Activated naive CD4-positive, alpha-beta T cell treated with anti-CD3 and anti-CD28 coated beads, Interleukin-2, amount 50 U/mL, for 72 hours (primary cell): ENCODE results near the gene ZACN. TPM values are rescaled to one million over a fixed set of nuclear protein-coding genes. Genes with fewer than 3 reads are reported as not detected.

Source experiments
- ATAC-seq, 2 donors: fragments of 150-1000 bp; cut with Tn5 transposase; 2 replicates each; pipeline ENCODE4 v1.10.0; 2021; ENCODE audit warnings: mild to moderate bottlenecking in 2 of 2, moderate library complexity in 2 of 2
- DNase-seq, 2 donors: peaks; one replicate each; pipeline ENCODE4 v3.0.0; 2021 to 2022; ENCODE audit warnings: low spot score in 2 of 2
- H3K27ac Mint-ChIP-seq, 2 donors: one replicate each; pipeline ENCODE4 v1.8.0; 2022; ENCODE audit warnings: mild to moderate bottlenecking in 2 of 2, mixed read lengths in 2 of 2
- H3K36me3 Mint-ChIP-seq, 2 donors: one replicate each; pipeline ENCODE4 v1.8.0; 2022; ENCODE audit warnings: mixed read lengths in 2 of 2
- H3K9me3 Mint-ChIP-seq, 2 donors: one replicate each; pipeline ENCODE4 v1.8.0; 2022; ENCODE audit warnings: mixed read lengths in 2 of 2
- total RNA-seq, 2 donors: library from RNA; stranded (reverse); gene quantifications; one replicate each; pipeline ENCODE4 v1.2.3, GENCODE V29; 2022

Gene ZACN
- total RNA-seq, 2 donors from 2014 or later, result 6.8 to 15.7 TPM

- peak overlapping the region in 1 of 2 donors; percentile 50 for H3K27ac Mint-ChIP-seq
- ATAC-seq (no peak), DNase-seq (no peak)
- no peaks in the 10 kb centered on the region for H3K36me3 Mint-ChIP-seq
- H3K9me3 Mint-ChIP-seq, result no peaks in the 10 kb centered on the region
Measured at GRCh38 chr17:76087531-76087930, 8.5 kb downstream of the ZACN start.

GRCh38 chr17:76088041-76088867 is 9.3 kb downstream of the ZACN start:
- no peaks in the 10 kb centered on the region for H3K36me3 Mint-ChIP-seq
- peak overlapping the region in 1 of 2 donors; percentile 50 for H3K27ac Mint-ChIP-seq
- ATAC-seq, result peak in 1 of 2 donors; percentile 20

GRCh38 chr17:76088868-76089576 is 10.0 kb downstream of the ZACN start:
- ATAC-seq (no peak), DNase-seq (no peak)
- Mint-ChIP-seq H3K27ac (peak overlapping the region in 1 of 2 donors; percentile 23), H3K9me3 (no peaks in the 10 kb centered on the region), H3K36me3 (no peaks in the 10 kb centered on the region)

More at GRCh38 chr17:76088041-76088867, 9.3 kb downstream of the ZACN start:
- H3K9me3 Mint-ChIP-seq, result no peaks in the 10 kb centered on the region
- no peak for DNase-seq

GRCh38 chr17:76089680-76090516 is 10.9 kb downstream of the ZACN start:
- Mint-ChIP-seq H3K27ac (peak overlapping the region in 1 of 2 donors; percentile 9), H3K36me3 (no peaks in the 10 kb centered on the region), H3K9me3 (no peaks in the 10 kb centered on the region)
- DNase-seq (no peak), ATAC-seq (no peak)

DNA sequence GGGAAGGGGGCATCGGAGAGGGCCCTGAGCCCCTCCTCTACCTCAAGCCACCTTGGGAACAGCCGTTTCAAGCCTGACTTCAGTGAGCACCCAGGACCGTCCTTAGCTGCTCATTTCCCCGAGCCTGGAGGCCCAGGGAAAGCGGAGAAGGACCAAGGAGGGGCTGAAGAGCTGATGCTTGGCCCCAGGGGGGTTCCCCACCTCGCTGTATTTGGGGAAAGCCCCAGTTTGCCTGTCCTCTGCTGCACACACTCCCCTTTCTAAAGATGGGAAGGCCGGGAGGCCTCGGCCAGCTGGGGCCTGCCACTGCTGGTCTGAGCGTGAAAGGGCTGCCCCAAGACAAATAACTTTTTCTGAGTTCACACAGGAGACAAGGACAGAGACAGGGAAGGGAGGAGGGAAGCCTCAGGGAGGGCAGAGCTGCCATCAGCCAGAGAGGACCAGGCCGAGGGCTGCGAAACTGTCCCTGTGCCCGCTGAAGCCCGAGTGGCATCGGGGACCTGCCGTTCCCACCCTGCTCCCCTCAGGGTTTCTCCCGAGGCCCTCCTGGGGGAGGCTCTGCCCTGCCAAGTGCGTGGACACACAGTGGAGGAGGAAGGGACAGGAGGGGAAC is 11.6 kb downstream of the ZACN start:
- DNase-seq, result no peak
- no peaks in the 10 kb centered on the region for H3K9me3 Mint-ChIP-seq
- H3K36me3 Mint-ChIP-seq, result no peaks in the 10 kb centered on the region
- peak overlapping the region in 1 of 2 donors; percentile 72 for H3K27ac Mint-ChIP-seq
- ATAC-seq, result no peak

DNA sequence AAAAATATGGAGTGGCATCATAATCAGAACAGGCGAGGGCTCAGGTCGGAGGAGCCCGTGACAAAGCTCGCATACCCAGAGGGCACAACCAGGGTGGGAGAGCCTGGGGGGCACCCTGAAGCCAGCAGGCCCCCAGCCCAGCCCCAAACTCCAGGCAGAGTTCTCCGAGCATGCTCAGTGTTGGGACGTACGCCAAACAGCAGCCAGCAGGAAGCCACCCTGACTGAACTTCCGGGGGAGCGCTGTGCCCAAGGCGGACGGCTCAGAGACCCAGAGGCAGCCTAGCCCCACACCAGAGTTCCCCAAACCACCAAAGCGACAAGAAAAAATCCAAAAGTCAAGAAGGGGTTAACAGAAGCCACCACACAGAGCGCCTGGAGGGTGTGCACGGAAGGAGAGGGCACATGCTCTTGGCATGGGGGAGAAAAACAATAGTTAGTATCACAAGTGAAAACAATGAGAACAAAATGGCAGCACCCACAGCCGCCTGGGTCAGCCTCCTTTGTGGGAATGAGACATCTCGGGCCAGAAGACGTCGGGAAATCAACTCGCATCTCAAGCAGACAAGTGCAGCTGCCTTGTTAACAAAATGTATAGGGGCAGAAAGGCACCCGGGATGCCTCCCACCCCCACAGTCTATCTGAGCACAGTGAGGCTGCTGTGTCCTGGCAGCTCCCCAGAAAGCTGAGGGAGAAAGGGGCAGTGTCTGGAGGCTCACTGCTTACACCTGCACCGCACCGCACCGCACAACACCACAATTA is 12.7 kb downstream of the ZACN start:
- H3K27ac Mint-ChIP-seq, result peak overlapping the region; percentile 78 to 88
- peaks cover 0 to 4% of the 10 kb centered on the region in 2 donors for H3K36me3 Mint-ChIP-seq
- peak; percentile 48 to 50 for ATAC-seq
- H3K9me3 Mint-ChIP-seq, result no peaks in the 10 kb centered on the region
- no peak for DNase-seq

- DNase-seq (no peak), ATAC-seq (no peak)
- H3K9me3 Mint-ChIP-seq, result no peaks in the 10 kb centered on the region
- H3K27ac Mint-ChIP-seq, result peak overlapping the region in 1 of 2 donors; percentile 29
- H3K36me3 Mint-ChIP-seq, result peaks cover 2 to 4% of the 10 kb centered on the region in 2 donors
Measured at GRCh38 chr17:76092526-76093413, 13.8 kb downstream of the ZACN start.

- Mint-ChIP-seq H3K36me3 (peaks cover 4 to 7% of the 10 kb centered on the region in 2 donors), H3K9me3 (no peaks in the 10 kb centered on the region)
- ATAC-seq, result no peak
Measured at GRCh38 chr17:76094046-76094445, 15.1 kb downstream of the ZACN start.

DNA sequence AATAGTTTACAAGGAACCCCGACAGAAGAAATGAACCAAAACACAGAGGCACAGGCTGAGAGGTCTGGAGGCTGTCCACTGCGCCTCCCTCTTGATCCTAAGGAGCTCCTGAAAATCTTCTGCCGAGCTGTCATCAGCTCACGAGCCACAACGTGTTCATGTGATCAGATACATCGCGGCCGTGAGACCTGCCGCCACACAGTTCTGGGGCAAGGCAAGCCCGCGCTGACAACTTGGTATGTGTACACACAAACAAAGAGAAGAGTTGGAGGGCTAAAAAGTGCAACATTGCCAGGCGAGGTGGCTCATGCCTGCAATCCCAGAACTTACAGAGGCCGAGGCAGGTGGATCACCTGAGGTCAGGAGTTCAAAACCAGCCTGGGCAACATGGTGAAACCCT is 17.0 kb downstream of the ZACN start:
- no peak for ATAC-seq
- Mint-ChIP-seq H3K9me3 (no peaks in the 10 kb centered on the region), H3K27ac (peak overlapping the region in 1 of 2 donors; percentile 15), H3K36me3 (peaks cover 4 to 12% of the 10 kb centered on the region in 2 donors)
- no peak for DNase-seq

More at GRCh38 chr17:76094046-76094445, 15.1 kb downstream of the ZACN start:
- no peak for DNase-seq
- peak overlapping the region in 1 of 2 donors; percentile 29 for H3K27ac Mint-ChIP-seq

- H3K9me3 Mint-ChIP-seq, result no peaks in the 10 kb centered on the region
- ATAC-seq, result no peak
- H3K27ac Mint-ChIP-seq, result no peak overlapping the region
- DNase-seq, result no peak
- peaks cover 11 to 12% of the 10 kb centered on the region in 2 donors for H3K36me3 Mint-ChIP-seq
Measured at GRCh38 chr17:76097716-76098295, 18.8 kb downstream of the ZACN start.

GRCh38 chr17:76102944-76103273 is 23.9 kb downstream of the ZACN start:
- peak overlapping the region; percentile 94 to 98 for H3K27ac Mint-ChIP-seq
- ATAC-seq, result no peak
- H3K9me3 Mint-ChIP-seq, result no peaks in the 10 kb centered on the region
- peaks cover 16 to 18% of the 10 kb centered on the region in 2 donors for H3K36me3 Mint-ChIP-seq
- DNase-seq, result no peak

GRCh38 chr17:76103274-76104139 is 24.5 kb downstream of the ZACN start, which contains the start of gene EXOC7:
EXOC7 (minus strand) TSS chr17:76103787; CDS start chr17:76103692, 95 bp downstream.
- peak; percentile 92 to 97 for ATAC-seq
- peak within 1 kb of the TSS; percentile 94 to 98 for H3K27ac Mint-ChIP-seq
- peak; percentile 94 to 97 for DNase-seq
- H3K9me3 Mint-ChIP-seq, result no peaks in the 10 kb centered on the region
- peaks cover 13 to 18% of the 10 kb centered on the region in 2 donors for H3K36me3 Mint-ChIP-seq

DNA sequence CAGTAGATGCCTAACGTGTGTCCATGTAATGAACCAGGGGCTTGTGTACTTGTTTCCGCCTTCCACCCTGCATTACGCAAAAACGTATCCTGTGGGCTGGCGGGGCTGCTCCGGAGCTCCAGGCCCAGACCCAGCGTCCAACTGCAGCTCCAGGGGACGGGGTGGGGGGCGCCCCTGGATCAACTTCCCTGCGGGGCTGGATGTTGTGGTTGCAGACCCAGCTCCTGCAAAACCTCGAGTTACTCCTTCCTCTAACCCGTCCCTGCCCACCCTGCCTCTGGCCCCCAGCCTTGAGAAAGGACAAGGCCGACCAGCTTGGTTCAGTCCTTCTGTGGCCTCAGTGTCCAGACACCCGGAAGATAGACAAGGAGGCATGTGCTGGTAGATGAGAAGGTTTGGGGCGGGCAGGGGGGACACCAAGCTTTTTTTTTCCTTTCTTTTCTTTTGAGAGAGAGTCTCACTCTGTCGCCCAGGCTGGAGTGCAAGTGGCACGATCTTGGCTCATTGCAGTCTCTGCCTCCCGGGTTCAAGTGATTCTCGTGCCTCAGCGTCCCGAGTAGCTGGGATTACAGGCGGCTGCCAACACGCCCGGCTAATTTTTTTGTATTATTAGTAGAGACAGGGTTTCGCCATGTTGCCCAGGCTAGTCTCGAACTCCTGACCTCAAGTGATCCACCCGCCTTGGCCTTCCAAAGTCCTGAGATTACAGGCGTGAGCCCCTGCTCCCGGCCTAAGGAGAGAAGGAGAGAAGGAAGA is 25.3 kb downstream of the ZACN start:
- no peak for ATAC-seq
- Mint-ChIP-seq H3K9me3 (no peaks in the 10 kb centered on the region), H3K36me3 (peaks cover 13 to 18% of the 10 kb centered on the region in 2 donors), H3K27ac (peak overlapping the region; percentile 22 to 94)
- no peak for DNase-seq
